GM10266 (cell line): ENCODE measurements around the gene PALLD.
A peak's percentile ranks its signal among the peaks of the same experiment; 100 is the strongest.

ENCODE experiments used
- DNase-seq: peaks from one replicate; pipeline ENCODE4 v3.0.0; 2012; ENCODE audit errors: extremely low spot score
- CTCF ChIP-seq: IDR thresholded peaks from 2 replicates; pipeline ENCODE4 v1.5.1; 2012; ENCODE audit warnings: mild to moderate bottlenecking, low read depth; ENCODE audit not compliant: control insufficient read depth, insufficient read depth; ENCODE audit errors: missing control alignments

The PALLD gene

GRCh38 chr4:168705121-168705520 lies 208.3 kb downstream of the PALLD start:
- DNase-seq: no peak
- TF ChIP-seq CTCF: no peak

- no peak for TF ChIP-seq CTCF
- no peak for DNase-seq
These were observed 210.4 kb downstream of the PALLD start for GRCh38 chr4:168707205-168707604.

- DNase-seq: no peak
- TF ChIP-seq CTCF: no peak
These were observed 211.3 kb downstream of the PALLD start for GRCh38 chr4:168708108-168708507.

- DNase-seq: no peak
- TF ChIP-seq CTCF: peak; percentile 17
These were observed 213.6 kb downstream of the PALLD start for GRCh38 chr4:168710353-168710946.

- TF ChIP-seq CTCF: no peak
- DNase-seq: no peak
These were observed 214.6 kb downstream of the PALLD start for GRCh38 chr4:168711197-168712140.

GRCh38 chr4:168712316-168712890 lies 215.6 kb downstream of the PALLD start:
- DNase-seq: no peak
- no peak for TF ChIP-seq CTCF
